ENCODE results near the gene JADE3.

- TF ChIP-seq CTCF (IDR thresholded peaks at IDR 0.05; ENCODE audit: insufficient read depth, low read length, poor library complexity, severe bottlenecking) (no peak), EZH2phosphoT487 (conservative IDR thresholded peaks at IDR 0.05; ENCODE audit: low read length) (no peak)
These were observed 7.6 kb upstream of the JADE3 start for GRCh38 chrX:46904626-46905025.
